Heart right ventricle (tissue), 16 donors: ENCODE results near the gene FCMR. TPM values are rescaled to one million over a fixed set of nuclear protein-coding genes. Genes with fewer than 3 reads are reported as not detected.

Experiments
- ATAC-seq, 8 donors: fragments of 200-7000 bp; cut with Tn5 transposase; one replicate each; pipeline ENCODE4 v1.9.1; 2020; ENCODE audit warnings: mild to moderate bottlenecking in 8 of 8, moderate library complexity in 8 of 8, moderate number of reproducible peaks in 1 of 8
- DNase-seq, 2 donors: peaks; one replicate each; pipeline ENCODE4 v3.0.0-alpha.2; 2020
- H3K27ac ChIP-seq, 10 donors: fragments of 200-600 bp; sonication (generic) in 2 of 10; one replicate each; pipeline versions ENCODE4 v1.5.0 to v1.8.0; 2020 to 2022; ENCODE audit warnings: mild to moderate bottlenecking in 3 of 10
- H3K27me3 ChIP-seq, 7 donors: fragments of 200-600 bp; one replicate each; pipeline ENCODE4 v1.8.0; 2021 to 2022; ENCODE audit warnings: mild to moderate bottlenecking in 2 of 7
- H3K36me3 ChIP-seq, 9 donors: fragments of 200-600 bp; sonication (generic) in 1 of 9; one replicate each; pipeline versions ENCODE4 v1.5.0 to v1.8.0; 2020 to 2022; ENCODE audit warnings: mild to moderate bottlenecking in 2 of 9
- H3K4me1 ChIP-seq, 9 donors: fragments of 200-600 bp; sonication (generic) in 1 of 9; one replicate each; pipeline versions ENCODE4 v1.5.0 to v1.8.0; 2020 to 2022; ENCODE audit warnings: mild to moderate bottlenecking in 4 of 9
- H3K4me3 ChIP-seq, 10 donors: fragments of 200-600 bp; sonication (generic) in 2 of 10; one replicate each; pipeline versions ENCODE4 v1.5.0 to v1.8.0; 2020 to 2022; ENCODE audit warnings: mild to moderate bottlenecking in 7 of 10, moderate library complexity in 2 of 10
- H3K9me3 ChIP-seq, 11 donors: fragments of 200-600 bp in 10 of 11; sonication (generic) in 2 of 11; one replicate each; pipeline versions ENCODE4 v1.5.0 to v1.8.0; 2013 to 2022; ENCODE audit warnings: mild to moderate bottlenecking in 2 of 11, control low read depth in 1 of 11, moderate library complexity in 1 of 11
- CTCF ChIP-seq, 9 donors: fragments of 200-600 bp; sonication (generic) in 2 of 9; IDR thresholded peaks; one replicate each; pipeline versions ENCODE4 v1.5.0 to v1.8.0; 2021 to 2022; ENCODE audit warnings: antibody characterized with exemption in 9 of 9, mild to moderate bottlenecking in 5 of 9, moderate library complexity in 1 of 9
- WGBS, 2 donors: extraction: QIAGEN DNeasy Blood & Tissue Kit; methylation state at CpG; one replicate each; pipeline ENCODE4 v1.1.7; 2013; ENCODE audit warnings: inconsistent platforms in 1 of 2; 5-methylcytosine and 5-hydroxymethylcytosine counted together
- intact Hi-C, 10 donors: fragments of 100-400 bp; cut with DNase I; formaldehyde crosslinking; loops; one replicate each; pipeline versions ENCODE4 v1.11.1 to v1.14.2; 2022
- long read RNA-seq, 3 donors: library from polyadenylated mRNA; unstranded; transcript quantifications; one replicate each; pipeline ENCODE4 v2.0.0, GENCODE V29; 2020 to 2021
- polyA plus RNA-seq, 2 donors: library from polyadenylated mRNA; stranded (reverse); fragments of 200-250 nt; gene quantifications; one replicate each; pipeline ENCODE4 v1.2.3, GENCODE V29; 2013
- total RNA-seq, 10 donors: library from RNA; stranded (reverse); fragmentation: NEBNext Ultra II Directional in 3 of 10; extraction: Animal tissue kit (Norgen Biotek cat#: 25700) in 3 of 10; gene quantifications; one replicate each; pipeline versions ENCODE4 v1.2.1 to v1.2.4, GENCODE V29; 2021 to 2023
- donor health status: Arrhythmogenic right ventricular cardiomyopathy.
- donor health status: ischemic (EF 13 %, LVEDD 7.1; RV severe dilation, severe dysfunction).
- donor health status: healthy with polysubstance abuse.
- donor health status: DM: no; HTN: yes; CAD: no.
- donor health status: DM: no; HTN: no; CAD: no.
- donor health status: ischemic (EF 25% LVEDD 6.9; RV normal size, moderate dysfunction).
- donor health status: ischemic (EF 25% LVEDD 5.7; RV mildly dilated, moderate dysfunction).
- donor health status: healthy.
- donor health status: DM: yes; HTN: yes; CAD: no.
- donor health status: Ischemic cardiomyopathy.
- donor health status: ischemic (EF 35%, LVEDD 5.7; RV mildly dilated, moderate dysfunction).
- donor health status: nonischemic (EF 11% LVEDD 7.7; RV severe dilation, severe dysfunction).
- donor health status: DM: yes; HTN: yes; CAD: no.
- donor health status: PGD.
- donor health status: ischemic (EF 29% LVEDD 5.4; RV normal size, mild dysfunction).
- donor health status: nonischemic (EF 23%, LVEDD 6.1; RV moderate dilation, normal function).

FCMR gene, protein sequence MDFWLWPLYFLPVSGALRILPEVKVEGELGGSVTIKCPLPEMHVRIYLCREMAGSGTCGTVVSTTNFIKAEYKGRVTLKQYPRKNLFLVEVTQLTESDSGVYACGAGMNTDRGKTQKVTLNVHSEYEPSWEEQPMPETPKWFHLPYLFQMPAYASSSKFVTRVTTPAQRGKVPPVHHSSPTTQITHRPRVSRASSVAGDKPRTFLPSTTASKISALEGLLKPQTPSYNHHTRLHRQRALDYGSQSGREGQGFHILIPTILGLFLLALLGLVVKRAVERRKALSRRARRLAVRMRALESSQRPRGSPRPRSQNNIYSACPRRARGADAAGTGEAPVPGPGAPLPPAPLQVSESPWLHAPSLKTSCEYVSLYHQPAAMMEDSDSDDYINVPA
- total RNA-seq (10 to 100 TPM in 1 of 10 donors, 1 to 10 TPM in 9; 1.3 to 13.4 (median 3.7) TPM), polyA plus RNA-seq (1 to 10 TPM in 1 of 2 donors, under 1 TPM in 1; 0.37 to 2.8 TPM)
- long read RNA-seq, donor 1, partial matches to known transcripts = 2 of 5 reads
- long read RNA-seq, donor 1, other reads (novel, unspliced or antisense) = 2 of 5 reads
- long read RNA-seq, donor 2, partial matches to known transcripts = 0 of 3 reads
- long read RNA-seq, donor 2, other reads (novel, unspliced or antisense) = 1 of 3 reads
- long read RNA-seq, donor 3, partial matches to known transcripts = 0 of 2 reads
- long read RNA-seq, donor 3, other reads (novel, unspliced or antisense) = 2 of 2 reads

- no peaks in the 10 kb centered on the region for H3K9me3 ChIP-seq
- H3K4me1 ChIP-seq = peaks cover 0 to 45% (median 0%) of the 10 kb centered on the region in 9 donors
- intact Hi-C loops = loop anchor here in 3 of 10 donors (5.0 to 10.0 kb wide), 3 partner anchors 153 to 447 kb away; partner anchors contain the start of gene IKBKE (in 1 of the 3)
- no peak for TF ChIP-seq CTCF (IDR thresholded peaks at IDR 0.05)
- peak within 1 kb of the TSS in 1 of 10 donors; percentile 43 for H3K4me3 ChIP-seq
- no peaks in the 10 kb centered on the region for H3K36me3 ChIP-seq
- WGBS, 2 donors = 48 to 57% methylated on average over 7 of the region's 7 CpGs
- H3K27ac ChIP-seq = peak within 1 kb of the TSS in 5 of 10 donors; percentile 5 to 85 (median 51)
- ATAC-seq (peak in 6 of 8 donors; percentile 45 to 71 (median 62)), DNase-seq (peak in 1 of 2 donors; percentile 19)
- no peaks in the 10 kb centered on the region for H3K27me3 ChIP-seq
These were observed at the start of gene FCMR for GRCh38 chr1:206921772-206922265. FCMR (minus strand) TSS chr1:206921941; CDS start chr1:206921854, 87 bp downstream.

- intact Hi-C loops = loop anchor here in 2 of 10 donors (10.0 kb wide), 1 partner anchor 346 kb away; no protein-coding TSS in a partner anchor
- ATAC-seq = peak in 1 of 8 donors; percentile 53
- Histone ChIP-seq H3K27me3 (peaks cover 0 to 40% (median 9%) of the 10 kb centered on the region in 7 donors), H3K4me1 (peaks cover 0 to 44% (median 0%) of the 10 kb centered on the region in 9 donors), H3K27ac (no peak overlapping the region), H3K9me3 (no peaks in the 10 kb centered on the region), H3K4me3 (no peak overlapping the region), H3K36me3 (no peaks in the 10 kb centered on the region)
- TF ChIP-seq CTCF (IDR thresholded peaks at IDR 0.05) = no peak
- DNase-seq = no peak
- WGBS, 2 donors = 79 to 80% methylated on average over 2 of the region's 2 CpGs
These were observed 49.4 kb upstream of the FCMR start for GRCh38 chr1:206971029-206971655.

- H3K4me3 ChIP-seq = no peak within 1 kb of the TSS
- 75 to 83% methylated on average over 2 of the region's 2 CpGs for WGBS, 2 donors
- DNase-seq = no peak
- no peak for ATAC-seq
- peaks cover 0 to 47% (median 9%) of the 10 kb centered on the region in 7 donors for H3K27me3 ChIP-seq
- TF ChIP-seq CTCF (IDR thresholded peaks at IDR 0.05) = no peak
- peaks cover 0 to 44% (median 0%) of the 10 kb centered on the region in 9 donors for H3K4me1 ChIP-seq
- no peak within 1 kb of the TSS for H3K27ac ChIP-seq
- no peaks in the 10 kb centered on the region for H3K36me3 ChIP-seq
- H3K9me3 ChIP-seq = no peaks in the 10 kb centered on the region
- intact Hi-C loops = loop anchor here in 2 of 10 donors (10.0 kb wide), 1 partner anchor 346 kb away; no protein-coding TSS in a partner anchor
These were observed 48.7 kb upstream of the FCMR start, which contains the start of gene FCAMR for GRCh38 chr1:206970446-206970845. FCAMR (minus strand) TSS chr1:206970460; CDS start chr1:206970125, 335 bp downstream.
